GM21447 (cell line): ENCODE results near the gene EN2.
"Not testable (repeated sequence)": the region's sequence is repeated elsewhere in the genome, so short reads cannot be mapped to it uniquely, and the experiment has no call there.

Source experiments
- ATAC-seq: cut with Tn5 transposase; IDR thresholded peaks from one replicate; pipeline ENCODE4 v1.9.1; 2021; ENCODE audit not compliant: unreplicated experiment

EN2 gene

DNA sequence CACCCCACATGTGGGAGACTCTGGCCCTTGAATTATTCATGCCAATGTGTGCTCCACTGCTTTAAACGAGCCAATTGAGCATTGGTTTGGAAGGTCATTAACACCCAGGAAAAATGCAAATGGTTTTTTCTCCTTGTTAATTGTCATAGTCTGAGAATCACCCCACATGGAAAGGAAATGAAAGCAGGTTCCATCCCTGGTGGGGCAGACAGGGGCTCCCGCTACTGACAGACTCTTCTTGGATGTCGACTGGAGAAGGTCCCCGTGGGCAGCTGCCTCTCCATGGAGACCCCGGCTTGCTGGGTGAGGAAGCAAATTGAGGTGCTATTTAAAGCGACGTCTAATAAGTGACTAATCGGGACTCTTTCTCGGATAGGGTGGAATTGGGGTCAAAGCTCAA, 32.0 kb upstream of the EN2 start:
- no peak for ATAC-seq

DNA sequence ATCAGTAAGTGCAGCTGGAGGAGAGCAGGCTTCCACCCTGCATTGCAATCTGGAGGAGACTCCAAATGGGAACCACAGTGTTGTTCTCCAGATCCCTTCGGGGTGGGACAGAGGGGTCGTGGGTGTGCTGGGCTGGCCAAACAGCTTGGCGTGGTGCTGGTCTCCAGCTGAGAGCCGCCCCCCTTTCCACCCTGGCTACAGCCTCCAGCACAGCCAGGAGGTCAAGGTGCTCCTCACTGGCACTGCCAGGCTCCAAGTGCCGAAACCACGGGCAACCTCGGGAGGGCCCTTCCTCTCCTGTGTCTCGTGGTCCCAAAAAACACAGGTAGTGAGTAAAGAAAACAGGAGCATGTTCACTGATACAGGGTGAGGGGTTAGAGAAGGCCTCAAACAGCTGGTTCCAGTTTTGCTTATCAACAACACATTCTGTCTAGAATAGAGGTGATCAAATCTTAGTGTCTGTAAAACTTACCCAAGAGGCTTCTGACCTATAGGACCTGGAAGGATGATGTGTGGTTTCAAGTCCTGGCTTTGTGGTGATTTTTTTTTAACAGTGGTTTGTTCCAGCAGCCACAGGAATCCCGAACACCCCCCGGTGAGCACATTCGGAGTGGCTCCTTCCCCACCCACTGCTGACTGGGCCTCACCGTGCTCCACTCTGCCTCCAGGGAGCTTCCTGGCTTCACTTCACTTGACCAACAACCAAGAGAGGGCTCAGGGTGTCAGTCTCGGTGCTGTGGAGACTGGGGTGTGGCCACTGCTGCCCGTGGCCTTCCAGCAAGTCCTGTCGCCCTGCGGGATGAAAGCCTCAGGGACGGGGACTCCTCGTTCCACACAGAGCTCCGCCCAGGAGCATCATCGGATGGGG, 31.2 kb upstream of the EN2 start:
- no peak for ATAC-seq

DNA sequence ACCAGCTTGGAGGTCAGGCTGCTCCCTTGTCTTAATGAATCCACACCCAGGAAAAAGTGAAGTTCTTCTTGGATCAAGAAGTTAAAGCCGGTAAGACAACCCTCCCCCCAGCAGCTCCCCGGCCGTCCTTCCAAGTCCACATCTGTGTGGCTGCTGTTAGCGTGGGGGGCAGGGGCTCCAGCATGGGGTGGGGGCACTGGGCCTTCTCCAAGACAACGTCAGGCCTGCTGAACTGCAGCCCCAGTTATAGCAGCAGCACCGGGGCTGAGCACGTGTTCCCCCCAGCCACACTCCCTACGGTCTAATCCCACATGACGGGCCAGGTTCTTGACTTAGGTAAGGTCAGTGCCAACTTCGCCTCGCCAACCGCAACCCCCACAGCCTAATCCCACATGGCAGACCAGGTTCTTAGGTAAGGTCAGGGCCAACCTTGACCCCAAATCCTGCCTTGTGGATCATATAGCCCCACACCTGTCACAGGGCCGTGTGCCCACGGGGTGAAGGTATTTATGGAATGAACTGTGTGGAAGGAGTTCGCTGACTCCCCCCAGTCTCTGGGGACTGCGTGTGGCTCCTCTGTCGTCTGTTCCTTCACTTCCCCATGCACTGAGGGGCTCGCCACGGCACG, 30.4 kb upstream of the EN2 start:
- no peak for ATAC-seq

DNA sequence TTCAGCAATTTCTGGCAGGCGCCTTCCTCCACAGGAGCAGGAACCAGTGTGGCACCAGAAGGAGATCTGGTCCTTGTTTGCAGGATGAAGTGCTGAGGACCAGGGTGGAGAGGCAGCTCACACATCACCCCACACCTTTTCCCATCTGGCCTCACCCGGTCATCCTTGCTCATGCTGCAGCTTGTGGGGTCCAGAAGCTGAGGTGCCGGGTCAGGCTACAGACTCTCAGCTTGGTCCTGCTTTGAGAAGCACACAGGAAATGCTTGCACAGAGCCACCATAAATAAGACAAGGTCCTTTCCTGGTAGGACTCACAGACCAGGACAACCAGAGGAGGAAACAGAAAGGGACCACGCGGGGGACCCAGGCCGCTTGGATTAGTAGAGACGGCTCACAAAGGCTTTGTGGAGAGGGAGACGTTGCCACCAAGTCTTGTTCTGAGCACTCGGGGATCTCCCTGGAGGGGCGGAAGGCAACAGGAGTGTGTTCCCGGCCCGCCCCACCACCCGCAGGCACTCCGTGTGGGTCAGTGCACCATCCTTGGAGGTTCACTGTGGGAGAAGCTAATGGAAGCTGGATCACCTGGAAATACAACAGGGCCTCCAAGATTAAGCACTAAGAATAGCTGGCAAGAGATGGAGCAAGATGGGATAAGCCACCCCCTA, 29.6 kb upstream of the EN2 start:
- no peak for ATAC-seq

DNA sequence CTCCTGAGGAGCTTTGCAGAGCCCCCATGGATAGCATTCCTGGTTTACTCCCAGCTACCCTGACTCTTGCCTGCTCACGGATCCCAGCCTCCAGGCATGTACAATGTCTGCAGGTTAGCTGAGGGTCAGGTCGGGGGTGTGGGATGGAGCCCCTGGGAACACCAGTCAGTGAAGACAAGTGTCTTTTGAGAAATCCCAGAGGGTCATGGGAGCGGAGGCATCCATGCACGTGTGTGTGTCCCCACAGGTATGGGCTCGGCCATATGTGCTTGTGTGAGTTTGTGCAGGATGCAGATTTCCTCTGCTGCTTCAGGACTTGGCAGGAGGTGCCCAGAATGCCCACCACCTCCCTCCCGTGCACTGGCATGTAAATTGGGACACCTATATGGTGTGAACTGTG, 28.3 kb upstream of the EN2 start:
- ATAC-seq: no peak

DNA sequence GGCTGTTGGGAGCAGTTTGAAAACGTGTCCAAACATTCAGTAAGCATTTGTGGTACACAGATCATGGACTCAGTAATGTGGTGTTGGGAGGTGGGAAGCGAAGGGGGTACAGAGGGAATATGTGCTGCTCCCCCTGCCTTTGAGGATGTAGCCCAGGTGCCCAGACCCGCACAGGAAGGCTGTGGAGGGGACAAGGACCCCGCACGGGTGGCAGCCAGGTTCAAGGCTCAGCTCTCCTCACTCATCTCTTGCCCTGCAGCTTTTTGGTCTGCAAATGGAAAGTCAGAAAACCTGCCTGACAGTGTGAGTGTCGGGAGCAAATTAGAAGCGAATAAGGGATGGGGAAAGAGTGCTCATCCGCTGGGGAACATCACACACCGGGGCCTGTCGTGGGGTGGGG, 27.3 kb upstream of the EN2 start:
- no peak for ATAC-seq

DNA sequence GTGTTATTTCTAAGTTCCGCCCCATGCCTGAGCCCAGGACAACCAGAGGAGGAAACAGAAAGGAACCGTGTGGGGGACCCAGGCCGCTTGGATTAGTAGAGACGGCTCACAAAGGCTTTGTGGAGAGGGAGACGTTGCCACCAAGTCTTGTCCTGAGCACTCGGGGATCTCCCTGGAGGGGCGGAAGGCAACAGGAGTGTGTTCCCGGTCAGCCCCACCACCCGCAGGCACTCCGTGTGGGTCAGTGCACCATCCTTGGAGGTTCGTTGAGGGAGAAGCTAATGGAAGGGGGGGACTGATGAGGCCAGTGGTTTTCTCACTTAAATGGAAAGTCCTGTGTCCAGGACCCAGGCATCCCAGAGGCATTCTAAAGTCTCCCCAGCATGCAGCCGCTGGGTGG, 26.7 kb upstream of the EN2 start:
- no peak for ATAC-seq

DNA sequence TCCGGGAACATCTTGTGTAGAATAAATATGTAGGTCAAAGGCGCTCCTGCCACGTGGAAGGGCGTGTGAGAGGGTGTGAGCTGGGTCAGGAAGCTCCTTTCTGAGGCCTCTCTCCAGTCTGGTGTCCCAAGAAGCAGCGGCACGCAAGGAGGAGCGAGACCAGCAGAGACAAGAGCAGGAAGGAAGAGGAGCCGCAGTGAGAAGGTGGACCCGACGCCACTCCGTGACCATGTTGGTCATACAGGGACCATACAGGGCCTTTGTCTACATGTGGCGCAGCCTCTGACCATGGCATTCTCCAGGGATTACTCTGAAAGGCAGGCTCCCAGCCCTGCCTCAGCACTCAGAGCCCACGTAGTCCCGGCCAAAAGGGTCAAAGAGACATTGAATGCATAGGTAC, 26.2 kb upstream of the EN2 start:
- no peak for ATAC-seq

DNA sequence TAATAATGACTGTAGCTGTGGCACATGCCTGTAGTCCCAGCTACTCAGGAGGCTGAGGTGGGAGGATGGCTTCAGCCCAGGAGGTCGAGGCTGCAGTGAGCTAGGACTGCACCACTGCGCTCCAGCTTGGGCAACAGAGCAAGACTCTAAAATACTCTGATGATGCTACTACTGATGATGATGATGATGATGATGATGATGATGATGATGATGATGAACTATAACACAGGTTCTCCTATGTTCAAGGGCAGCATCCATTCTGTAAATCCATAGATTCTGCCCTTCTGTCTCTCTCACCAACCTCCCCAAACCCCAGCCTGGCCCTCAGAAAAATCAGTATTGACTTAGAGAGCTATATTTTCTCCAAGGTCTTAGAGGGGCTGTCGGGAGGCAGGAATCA, 22.8 kb upstream of the EN2 start:
- no peak for ATAC-seq

DNA sequence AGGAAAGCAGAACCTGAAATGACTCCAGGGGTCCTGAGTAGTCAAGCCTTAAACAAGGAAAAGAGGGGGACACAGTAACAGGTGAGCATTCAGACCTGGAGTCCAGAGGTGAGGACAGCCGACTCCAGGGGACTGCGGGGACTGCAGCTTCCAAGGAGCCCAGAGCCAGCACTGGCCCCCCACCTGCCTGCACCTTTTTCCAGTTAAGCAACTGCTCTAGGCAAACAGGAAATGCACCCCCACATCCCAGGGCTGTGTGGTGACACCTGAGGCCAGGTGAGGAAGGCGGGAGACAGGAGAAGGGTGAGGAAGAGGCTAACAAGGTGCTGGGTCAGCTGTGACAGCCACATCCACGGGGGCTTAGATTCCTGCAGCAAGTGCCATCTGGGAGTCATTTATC, 20.1 kb upstream of the EN2 start:
- no peak for ATAC-seq

DNA sequence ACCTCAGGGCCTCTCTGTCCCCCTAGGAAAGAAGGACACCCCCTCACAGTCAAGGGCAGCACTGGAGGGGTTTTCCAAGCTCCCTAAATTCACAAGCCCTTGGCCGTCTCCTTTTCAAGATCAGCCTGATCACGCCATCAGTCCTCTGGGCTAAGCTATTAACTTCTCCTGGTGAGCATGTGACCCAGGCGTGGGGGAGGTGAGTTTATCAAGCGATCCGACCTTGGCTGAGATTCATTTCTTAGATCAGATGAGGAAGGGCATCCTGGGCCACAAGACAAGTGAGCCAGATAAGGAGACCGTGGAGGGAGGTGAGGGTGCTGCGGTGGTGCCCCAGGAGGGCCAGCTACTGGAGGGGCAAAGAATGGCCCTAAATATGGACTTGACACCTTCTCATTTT, 19.2 kb upstream of the EN2 start:
- no peak for ATAC-seq

DNA sequence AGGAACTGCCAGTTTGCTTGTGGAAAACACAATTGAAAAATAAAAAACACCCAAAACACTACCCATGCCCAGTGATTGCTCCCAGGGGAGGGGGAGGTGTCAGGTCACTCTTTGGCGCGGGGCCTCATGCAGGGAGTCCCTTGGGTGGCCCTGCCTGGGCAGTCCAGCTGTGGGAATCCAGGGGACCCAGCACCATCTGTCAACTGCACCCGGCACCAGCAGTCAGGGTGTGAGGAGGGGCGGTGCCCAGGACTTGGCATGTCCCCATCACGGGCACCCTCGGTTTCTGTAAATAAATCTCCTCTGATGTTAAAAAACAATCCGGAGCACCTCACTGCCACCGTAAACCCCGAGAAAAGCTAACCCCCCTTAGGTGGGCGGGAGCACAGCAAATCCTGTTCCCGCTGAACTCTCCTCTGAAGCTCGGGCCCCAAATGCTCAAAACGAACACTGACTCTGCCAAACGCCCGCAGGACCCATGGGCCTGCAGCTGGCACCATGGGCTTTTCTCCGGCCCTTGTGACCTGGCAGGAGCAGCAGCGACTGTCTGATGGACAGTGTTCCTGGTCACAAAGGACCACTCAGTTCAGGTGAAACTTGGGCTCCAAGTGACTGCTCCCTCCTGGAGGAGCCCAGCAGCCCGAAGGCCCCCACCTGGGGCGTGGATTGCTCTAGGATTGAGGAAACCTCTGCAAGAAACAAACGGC, 18.5 kb upstream of the EN2 start:
- ATAC-seq: no peak

DNA sequence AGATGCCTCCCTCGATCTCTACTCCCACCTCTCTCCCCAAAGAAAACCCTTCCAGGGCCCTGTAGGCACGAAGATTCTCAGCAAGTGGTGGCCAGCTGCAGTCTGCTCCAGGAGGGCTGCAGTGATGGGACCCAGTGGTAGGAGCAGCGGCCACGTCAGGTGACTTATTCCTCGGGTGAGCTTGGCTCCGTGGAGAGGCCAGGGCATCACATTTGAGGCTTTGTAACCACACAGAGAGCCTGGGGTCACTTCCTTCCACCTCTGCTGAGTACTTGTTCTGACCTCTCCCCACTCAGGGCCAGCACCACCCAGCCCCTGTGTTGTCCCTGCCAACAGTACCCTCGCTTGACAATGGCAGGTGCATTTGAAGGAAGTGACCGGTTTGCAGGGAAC, 17.9 kb upstream of the EN2 start:
- no peak for ATAC-seq

DNA sequence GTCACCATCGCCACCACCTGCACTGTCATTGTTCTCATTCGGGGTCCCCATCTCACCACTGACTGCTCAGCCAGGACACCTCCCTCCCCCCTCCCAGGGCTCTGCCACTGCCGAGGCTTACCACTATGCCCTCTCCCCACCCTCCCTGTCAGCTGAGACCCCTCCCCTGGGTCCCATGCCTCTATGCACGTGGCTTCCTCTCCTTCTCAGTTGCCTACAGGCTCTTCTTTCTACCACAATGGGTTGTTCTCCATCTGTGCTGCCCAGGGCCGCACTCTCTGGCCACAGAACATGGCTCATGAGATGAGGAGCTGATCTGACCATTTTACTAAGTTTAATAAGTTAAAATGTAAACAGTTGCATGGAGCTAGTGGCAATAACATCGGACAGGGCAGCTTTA, 16.1 kb upstream of the EN2 start:
- ATAC-seq: no peak

DNA sequence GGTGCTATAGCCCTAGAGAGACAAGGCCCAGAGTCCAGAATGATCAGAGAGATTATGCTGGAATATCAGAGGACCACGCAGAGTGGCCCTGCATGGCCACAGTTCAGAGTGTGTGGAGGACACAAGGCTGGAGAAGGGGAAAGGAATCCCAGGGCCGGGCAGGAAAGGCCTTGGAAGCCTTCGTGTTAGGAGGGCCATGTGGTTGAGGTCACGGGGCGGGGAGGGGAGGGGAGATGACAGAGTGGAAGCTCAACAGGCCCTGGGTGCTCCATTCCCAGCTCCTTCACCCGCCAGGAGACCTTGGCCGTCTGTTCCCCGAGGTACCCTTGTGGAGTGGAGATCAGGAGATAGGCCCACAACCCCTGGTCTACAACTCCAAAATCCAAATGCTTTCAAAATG, 13.2 kb upstream of the EN2 start:
- no peak for ATAC-seq

DNA sequence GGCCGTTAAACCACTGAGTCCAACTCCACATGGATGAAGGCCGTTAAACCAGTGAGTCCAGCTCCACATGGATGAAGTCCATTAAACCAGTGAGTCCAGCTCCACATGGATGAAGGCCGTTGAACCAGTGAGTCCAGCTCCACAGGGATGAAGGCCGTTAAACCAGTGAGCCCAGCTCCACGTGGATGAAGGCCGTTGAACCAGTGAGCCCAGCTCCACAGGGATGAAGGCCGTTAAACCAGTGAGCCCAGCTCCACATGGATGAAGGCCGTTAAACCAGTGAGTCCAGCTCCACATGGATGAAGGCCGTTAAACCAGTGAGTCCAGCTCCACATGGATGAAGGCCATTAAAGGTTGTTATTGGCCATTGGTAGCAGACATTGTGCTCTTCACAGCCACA, 12.3 kb upstream of the EN2 start:
- ATAC-seq: not testable (repeated sequence)

DNA sequence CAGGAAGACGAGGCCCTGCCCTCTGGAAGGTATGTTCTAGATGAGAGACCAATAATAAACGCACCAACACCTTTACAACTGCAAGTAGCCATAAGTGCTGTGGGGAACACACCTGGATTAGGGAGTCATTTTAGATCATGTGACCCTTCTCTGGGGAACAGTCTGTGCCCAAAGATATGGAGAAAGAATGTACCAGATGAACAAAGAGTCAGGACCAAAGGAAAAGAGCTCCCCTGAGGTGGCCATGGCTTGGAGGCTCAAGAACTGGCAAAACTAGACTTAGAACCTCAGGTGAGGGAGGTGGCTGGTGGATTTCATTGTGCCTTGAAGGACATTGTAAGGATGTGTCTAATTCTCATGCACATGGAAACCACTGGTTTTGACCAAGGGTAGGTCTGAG, 10.3 kb upstream of the EN2 start:
- ATAC-seq: no peak

DNA sequence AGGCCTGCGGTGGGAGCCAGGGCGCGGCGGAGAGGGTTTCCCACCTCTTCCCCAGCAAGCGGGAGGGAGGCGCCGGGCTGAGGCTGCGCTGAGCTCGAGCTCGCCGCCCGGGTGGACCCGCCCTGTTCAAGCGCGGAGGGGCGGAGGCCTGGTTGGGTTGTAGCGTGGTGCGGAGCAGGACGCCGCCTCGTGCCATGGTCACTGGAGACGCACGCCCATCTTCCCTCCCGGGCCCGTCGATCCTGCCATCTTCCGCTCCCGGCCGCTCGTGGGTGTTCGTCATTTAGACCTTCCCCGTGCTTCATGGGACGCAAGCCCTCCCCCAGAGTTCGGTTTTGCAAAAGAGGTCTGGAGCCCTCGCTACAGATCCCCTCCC, 9.3 kb upstream of the EN2 start:
- no peak for ATAC-seq

DNA sequence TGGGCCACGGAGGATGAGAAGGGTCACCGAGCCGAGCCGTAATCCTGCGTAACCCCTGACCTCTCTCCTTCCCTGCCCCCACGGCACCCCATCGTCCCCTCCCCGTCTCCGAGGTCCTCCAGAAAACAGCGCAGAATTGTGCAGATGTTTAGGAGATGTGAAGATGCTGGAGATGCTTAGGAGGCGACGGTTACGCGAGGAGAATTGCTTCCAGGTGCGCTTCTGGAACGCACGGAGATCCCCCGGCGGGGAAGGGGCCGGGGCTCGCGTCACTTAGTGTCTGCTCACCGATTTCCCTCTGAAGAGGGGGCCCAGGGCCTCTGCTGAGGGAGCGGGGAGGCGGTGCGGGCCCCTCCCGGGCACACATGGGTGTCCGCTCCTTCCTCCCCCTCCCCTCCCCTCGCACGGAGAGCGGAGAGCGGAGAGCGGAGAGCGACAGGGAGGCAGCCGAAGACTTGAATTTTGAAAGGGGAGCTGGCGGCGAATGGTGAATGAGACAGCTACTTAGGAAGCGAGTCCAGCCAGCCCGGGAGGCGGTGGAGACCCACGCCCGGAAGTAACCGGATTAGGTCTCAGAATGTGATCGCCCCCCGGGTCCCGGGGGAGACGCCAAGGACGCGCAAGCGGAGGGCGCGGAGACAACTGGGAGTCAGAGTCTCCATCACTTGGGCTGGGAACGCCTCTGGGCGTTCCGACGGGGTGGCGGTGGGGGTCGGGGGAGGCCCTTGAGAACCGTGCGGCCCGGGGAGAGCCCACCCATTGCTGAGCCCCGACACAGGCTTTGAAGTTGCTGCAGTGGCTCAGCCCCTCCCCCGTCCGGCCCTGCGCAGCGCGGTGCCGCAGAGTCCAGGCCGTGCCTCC, 8.7 kb upstream of the EN2 start:
- ATAC-seq: no peak

DNA sequence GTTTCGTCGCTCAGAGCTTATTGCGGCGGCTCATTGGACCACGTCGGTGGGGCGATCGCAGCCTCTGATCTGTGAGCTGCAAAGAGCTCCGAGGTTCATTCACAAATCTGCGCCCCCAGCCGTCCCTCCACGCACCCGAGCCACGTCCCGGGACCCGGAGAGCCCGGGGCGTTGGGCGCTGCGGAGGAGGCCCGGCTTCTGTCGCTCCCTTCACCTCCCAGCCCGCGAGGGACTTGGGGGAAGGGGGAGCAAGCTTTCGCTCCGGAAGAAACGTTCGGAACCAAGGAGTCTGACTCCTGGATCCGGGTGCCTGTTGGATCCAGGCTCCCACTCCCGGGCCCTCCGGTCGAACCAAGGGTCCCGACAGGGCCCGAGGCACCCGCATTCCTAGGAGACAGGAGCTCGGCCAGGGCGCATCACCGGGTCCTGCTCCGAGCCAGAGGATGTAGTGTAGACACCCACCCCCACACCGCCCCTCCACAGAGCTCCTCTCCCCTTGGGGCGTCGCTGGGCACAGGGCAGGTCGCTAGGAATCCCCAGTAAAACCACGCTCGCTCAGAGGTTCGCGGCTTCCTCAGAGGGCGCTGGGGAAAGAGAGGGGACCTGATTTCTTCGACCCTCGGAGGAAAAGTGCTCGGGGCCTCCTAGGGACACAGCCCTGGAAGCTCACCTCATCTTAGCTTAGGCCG, 7.9 kb upstream of the EN2 start:
- no peak for ATAC-seq
